GM18508 (cell line): ENCODE results near the gene PTEN.
"Not testable (repeated sequence)": the region's sequence is repeated elsewhere in the genome, so short reads cannot be mapped to it uniquely, and the experiment has no call there.

ENCODE experiments used
- ATAC-seq: cut with Tn5 transposase; IDR thresholded peaks from one replicate; pipeline ENCODE4 v1.9.1; 2021; ENCODE audit warnings: moderate number of reproducible peaks; ENCODE audit not compliant: insufficient read depth, unreplicated experiment

PTEN gene

GRCh38 chr10:87868277-87868676 lies 4.9 kb downstream of the PTEN start:
- ATAC-seq, result no peak

- ATAC-seq, result not testable (repeated sequence)
Measured at GRCh38 chr10:87869139-87869538, 5.7 kb downstream of the PTEN start.

- no peak for ATAC-seq
Measured at GRCh38 chr10:87869773-87870551, 6.5 kb downstream of the PTEN start.

- no peak for ATAC-seq
Measured at GRCh38 chr10:87872828-87873227, 9.4 kb downstream of the PTEN start.

- no peak for ATAC-seq
Measured at GRCh38 chr10:87873656-87874055, 10.2 kb downstream of the PTEN start.

- ATAC-seq, result no peak
Measured at GRCh38 chr10:87875929-87876571, 12.6 kb downstream of the PTEN start.

- no peak for ATAC-seq
Measured at GRCh38 chr10:87878664-87879459, 15.4 kb downstream of the PTEN start.

- ATAC-seq, result no peak
Measured at GRCh38 chr10:87880336-87880735, 16.9 kb downstream of the PTEN start.

GRCh38 chr10:87881373-87882059 lies 18.1 kb downstream of the PTEN start:
- ATAC-seq, result not testable (repeated sequence)

GRCh38 chr10:87882555-87883294 lies 19.3 kb downstream of the PTEN start:
- no peak for ATAC-seq

- no peak for ATAC-seq
Measured at GRCh38 chr10:87886635-87887034, 23.2 kb downstream of the PTEN start.

GRCh38 chr10:87887146-87887545 lies 23.7 kb downstream of the PTEN start:
- no peak for ATAC-seq

GRCh38 chr10:87887548-87888289 lies 24.3 kb downstream of the PTEN start:
- no peak for ATAC-seq

- no peak for ATAC-seq
Measured at GRCh38 chr10:87895430-87895829, 32.0 kb downstream of the PTEN start.

GRCh38 chr10:87896216-87896615 lies 32.8 kb downstream of the PTEN start:
- ATAC-seq, result no peak

GRCh38 chr10:87897957-87898356 lies 34.5 kb downstream of the PTEN start:
- ATAC-seq, result not testable (repeated sequence)

- not testable (repeated sequence) for ATAC-seq
Measured at GRCh38 chr10:87903396-87903795, 40.0 kb downstream of the PTEN start.

GRCh38 chr10:87913156-87913921 lies 49.9 kb downstream of the PTEN start:
- ATAC-seq, result no peak
